ENCODE results near the gene METAP1.
"Not testable (repeated sequence)": the region's sequence is repeated elsewhere in the genome, so short reads cannot be mapped to it uniquely, and the experiment has no call there.

The METAP1 gene

DNA sequence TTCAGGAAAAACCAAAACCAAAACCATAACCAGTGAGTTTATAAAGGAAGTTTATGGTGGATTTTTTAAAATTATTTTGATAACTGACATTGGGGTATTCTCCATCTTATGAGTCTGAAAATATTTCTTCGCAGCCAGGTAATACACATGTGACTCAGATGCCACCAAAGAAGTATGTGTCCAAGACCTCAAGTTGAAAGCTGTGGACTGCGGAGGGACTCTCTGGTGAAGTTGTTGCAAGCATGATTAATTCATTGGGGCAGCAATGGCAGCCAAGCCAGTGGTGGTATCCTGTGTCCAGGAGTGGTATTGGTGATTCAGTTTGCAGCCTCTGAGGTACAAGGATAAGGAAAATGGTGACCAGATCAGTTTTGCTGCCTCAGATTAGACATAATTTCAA, 107.1 kb downstream of the METAP1 start:
- no peak for DNase-seq

DNA sequence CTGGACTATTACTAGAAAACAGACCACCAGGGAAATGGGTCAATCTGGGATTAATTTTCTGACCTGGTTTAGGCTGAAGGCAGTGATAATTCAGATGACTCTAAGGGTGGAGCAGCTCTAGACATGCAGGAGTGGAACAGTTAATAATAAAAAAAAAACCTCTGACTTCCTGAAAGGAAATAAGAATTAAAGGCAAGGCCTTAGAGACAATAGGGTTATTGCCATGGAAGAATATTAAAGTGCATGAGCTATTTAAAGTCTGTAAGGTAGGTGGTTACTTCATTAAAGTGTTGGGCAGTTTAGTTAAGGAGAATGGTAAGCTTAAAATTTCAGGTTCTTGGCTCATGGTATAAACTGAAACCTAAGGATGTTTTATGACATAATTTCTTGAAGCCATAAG, 107.6 kb downstream of the METAP1 start:
- DNase-seq, result no peak

DNA sequence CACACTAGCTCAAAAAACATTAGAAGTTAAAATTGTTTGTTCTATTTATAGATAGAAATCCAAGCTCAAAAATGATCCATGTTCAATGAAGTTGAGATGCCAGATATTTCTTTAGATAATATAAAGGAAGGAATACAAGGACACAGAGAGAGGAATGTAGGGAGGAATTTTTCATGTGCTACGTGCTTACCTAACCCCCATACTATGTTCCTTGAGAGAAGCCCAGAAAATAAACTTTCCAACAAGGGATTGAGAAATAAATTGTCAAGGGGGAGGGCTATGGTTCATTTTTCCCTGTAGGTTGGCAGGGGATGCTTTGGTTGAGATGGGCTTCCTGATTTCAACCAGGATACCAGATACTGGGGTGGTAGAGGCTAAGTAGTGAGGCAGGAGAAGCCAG, 108.6 kb downstream of the METAP1 start:
- no peak for DNase-seq

DNA sequence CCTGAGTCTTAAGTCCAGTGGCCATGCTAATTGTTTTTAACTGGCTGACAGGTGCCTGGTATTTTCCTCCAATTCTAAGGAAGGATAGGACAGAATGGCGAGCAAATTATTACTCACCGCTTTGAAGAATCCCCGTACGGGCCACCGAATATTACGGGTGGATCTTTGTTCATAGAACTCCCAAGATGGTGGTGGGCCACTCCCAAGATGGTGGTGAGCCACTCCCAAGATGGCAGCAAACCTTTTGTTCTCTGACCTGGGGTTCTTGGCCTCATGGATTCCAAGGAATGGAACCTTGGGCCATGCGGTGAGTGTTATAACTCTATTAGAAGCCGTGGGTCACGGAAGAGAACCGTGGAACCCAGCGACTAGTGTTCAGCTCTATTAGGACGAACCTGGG, 113.8 kb downstream of the METAP1 start:
- not testable (repeated sequence) for DNase-seq
